Measurements from ENCODE around the gene LY9. TPM values are rescaled to one million over a fixed set of nuclear protein-coding genes. Genes with fewer than 3 reads are reported as not detected.

LY9 gene
- total and polyA plus RNA-seq, 10 donors: 30.7 to 151 (median 37.8) TPM

- intact Hi-C loops (cut with DNase I; ENCODE audit: low total_unique reads): no loop called here
- no peaks in the 10 kb centered on the region for H3K27me3 ChIP-seq (replicated peaks in 1 of 7)
- peak in 2 of 3 donors; percentile 39 to 77 for TF ChIP-seq POLR2AphosphoS5 (IDR thresholded peaks at IDR 0.05)
- TF ChIP-seq CTCF (IDR thresholded peaks at IDR 0.05 in 8 of 11, conservative IDR thresholded peaks at IDR 0.05 in 3 of 11): no peak
- peak in 1 of 3 donors; percentile 2 for TF ChIP-seq POLR2A (IDR thresholded peaks at IDR 0.05)
- H3K36me3 ChIP-seq: no peaks in the 10 kb centered on the region
- peak overlapping the region; percentile 63 to 90 (median 86) for H3K27ac ChIP-seq
- DNase-seq: peak; percentile 86
- H3K9me3 ChIP-seq: no peaks in the 10 kb centered on the region
- 58 to 72% (median 69%) methylated on average over 13 of the region's 13 CpGs for WGBS, 5 donors
- H3K4me1 ChIP-seq: peaks cover 0 to 20% (median 0%) of the 10 kb centered on the region in 6 donors
- no peak overlapping the region for H3K4me3 ChIP-seq
Measured at GRCh38 chr1:160789702-160790611, 6.0 kb upstream of the LY9 start.

GRCh38 chr1:160794376-160794775 lies 1.6 kb upstream of the LY9 start:
- Histone ChIP-seq H3K4me1 (peaks cover 0 to 54% (median 21%) of the 10 kb centered on the region in 6 donors), H3K9me3 (no peaks in the 10 kb centered on the region), H3K4me3 (no peak overlapping the region), H3K27me3 (replicated peaks in 1 of 7) (no peaks in the 10 kb centered on the region), H3K36me3 (no peaks in the 10 kb centered on the region), H3K27ac (peak overlapping the region in 2 of 8 donors; percentile 88 to 92)
- no peak for DNase-seq
- 47 to 54% (median 50%) methylated on average over 3 of the region's 3 CpGs for WGBS, 5 donors
- intact Hi-C loops (cut with DNase I; ENCODE audit: low total_unique reads): no loop called here
- TF ChIP-seq CTCF (IDR thresholded peaks at IDR 0.05 in 8 of 11, conservative IDR thresholded peaks at IDR 0.05 in 3 of 11) (no peak), POLR2AphosphoS5 (IDR thresholded peaks at IDR 0.05) (no peak), POLR2A (IDR thresholded peaks at IDR 0.05) (no peak)

- Histone ChIP-seq H3K9me3 (no peaks in the 10 kb centered on the region), H3K4me1 (peaks cover 19 to 71% (median 46%) of the 10 kb centered on the region in 6 donors), H3K27me3 (replicated peaks in 1 of 7) (no peaks in the 10 kb centered on the region), H3K36me3 (peaks cover 0 to 11% (median 8%) of the 10 kb centered on the region in 6 donors), H3K27ac (peak overlapping the region; percentile 76 to 92 (median 85)), H3K4me3 (peak overlapping the region; percentile 28 to 71 (median 40))
- intact Hi-C loops (cut with DNase I; ENCODE audit: low total_unique reads): no loop called here
- DNase-seq: no peak
- TF ChIP-seq CTCF (IDR thresholded peaks at IDR 0.05 in 8 of 11, conservative IDR thresholded peaks at IDR 0.05 in 3 of 11): no peak
- WGBS, 5 donors: 37 to 69% (median 49%) methylated on average over 3 of the region's 3 CpGs
Measured at GRCh38 chr1:160797271-160797709, 1.3 kb downstream of the LY9 start.

- Histone ChIP-seq H3K27me3 (replicated peaks in 1 of 7) (no peaks in the 10 kb centered on the region), H3K4me3 (peak overlapping the region; percentile 28 to 71 (median 40)), H3K4me1 (peaks cover 19 to 76% (median 49%) of the 10 kb centered on the region in 6 donors), H3K36me3 (peaks cover 0 to 16% (median 9%) of the 10 kb centered on the region in 6 donors), H3K27ac (peak overlapping the region; percentile 48 to 92 (median 85)), H3K9me3 (no peaks in the 10 kb centered on the region)
- TF ChIP-seq POLR2AphosphoS5 (IDR thresholded peaks at IDR 0.05) (peak in 1 of 3 donors; percentile 80), CTCF (IDR thresholded peaks at IDR 0.05 in 8 of 11, conservative IDR thresholded peaks at IDR 0.05 in 3 of 11) (no peak)
- intact Hi-C loops (cut with DNase I; ENCODE audit: low total_unique reads): no loop called here
- 24 to 40% (median 27%) methylated on average over 4 of the region's 4 CpGs for WGBS, 5 donors
- no peak for DNase-seq
Measured at GRCh38 chr1:160797861-160798273, 1.9 kb downstream of the LY9 start.

Measured in spleen (tissue), 11 donors.